Measurements from ENCODE around the gene CNEP1R1. TPM values are rescaled to one million over a fixed set of nuclear protein-coding genes. Genes with fewer than 3 reads are reported as not detected.

CNEP1R1 gene
- total RNA-seq, 1 experiment from 2014 or later = 18.5 TPM

GRCh38 chr16:50058091-50058771, 33.2 kb downstream of the CNEP1R1 start:
- Histone ChIP-seq H3K79me2 (ENCODE audit: insufficient read depth, low read length) (no peaks in the 10 kb centered on the region), H2AFZ (ENCODE audit: low read length) (no peak overlapping the region), H3K9me3 (ENCODE audit: control insufficient read depth, low read depth, low read length) (no peaks in the 10 kb centered on the region), H3K56ac (ENCODE audit: insufficient read length, low read depth, low read length) (no peak overlapping the region), H4K5ac (ENCODE audit: insufficient read length, low read depth, low read length) (peak overlapping the region; percentile 68), H3K4ac (ENCODE audit: low read depth, low read length) (no peak overlapping the region), H2BK120ac (ENCODE audit: low read depth, low read length, poor library complexity, severe bottlenecking) (no peak overlapping the region), H2AK5ac (ENCODE audit: insufficient read length, low read length) (no peak overlapping the region), H3T11ph (ENCODE audit: low read length) (no peak overlapping the region), H3K9ac (ENCODE audit: extremely low read depth, insufficient read length, low read length) (no peak overlapping the region), H3K18ac (ENCODE audit: insufficient read length, low read depth, low read length) (no peak overlapping the region), H3K14ac (ENCODE audit: insufficient read depth, low read length) (no peak overlapping the region), H2BK12ac (ENCODE audit: insufficient read length, low read depth, low read length) (no peak overlapping the region), H3K27me3 (ENCODE audit: insufficient read depth, low read length) (no peaks in the 10 kb centered on the region), H3K4me1 (ENCODE audit: insufficient read depth, low read length) (no peaks in the 10 kb centered on the region), H4K91ac (ENCODE audit: insufficient read length, low read depth, low read length) (no peak overlapping the region), H2BK15ac (ENCODE audit: low read depth, low read length) (no peak overlapping the region), H4K20me1 (ENCODE audit: control insufficient read depth, insufficient read depth, insufficient read length) (no peaks in the 10 kb centered on the region), H3K79me1 (ENCODE audit: insufficient read depth, low read depth, low read length, poor library complexity, severe bottlenecking) (no peaks in the 10 kb centered on the region), H2BK20ac (ENCODE audit: low read depth, low read length, poor library complexity, severe bottlenecking) (no peak overlapping the region), H3K4me2 (ENCODE audit: insufficient read depth, insufficient read length, low read length) (no peak overlapping the region), H3K23ac (ENCODE audit: insufficient read length, low read depth, low read length) (no peak overlapping the region), H2BK5ac (ENCODE audit: insufficient read length, low read length) (no peak overlapping the region), H3K27ac (ENCODE audit: insufficient read length, low read depth, low read length) (no peak overlapping the region), H3K23me2 (ENCODE audit: insufficient read length, low read depth, low read length, poor library complexity, severe bottlenecking) (no peaks in the 10 kb centered on the region), H4K8ac (replicated peaks; ENCODE audit: insufficient read length, low read depth, low read length) (no peak overlapping the region)
- H3K4me1 Mint-ChIP-seq = no peaks in the 10 kb centered on the region
- no peak for TF ChIP-seq CTCF (conservative IDR thresholded peaks at IDR 0.05)
- no peak overlapping the region for H3K4me3 Mint-ChIP-seq
- H3K27me3 Mint-ChIP-seq (ENCODE audit: low read depth) = peaks cover 6% of the 10 kb centered on the region
- no peak for DNase-seq
- H3K9me3 Mint-ChIP-seq = peaks cover 5 to 12% of the 10 kb centered on the region in 2 experiments; a peak in 4 of 5 replicates
- no CpG with 5 or more reads among the region's 28 CpGs for WGBS (ENCODE audit: extremely low coverage, insufficient read length, low lambda C conversion rate)
- peak overlapping the region in 1 of 3 experiments; percentile 18; a peak in 1 of 7 replicates for H3K27ac Mint-ChIP-seq
- peaks cover 0 to 4% (median 0%) of the 10 kb centered on the region in 3 experiments; a peak in 1 of 7 replicates for H3K36me3 Mint-ChIP-seq (ENCODE audit: insufficient read depth in 1 of 3, low read depth in 3 of 3)

Measured in H9 (cell line).